Breast epithelium (tissue), 3 donors: Measurements from ENCODE around the gene SLC36A1.

ENCODE experiments used
- POLR2A ChIP-seq: fragments of 450-650 bp; IDR thresholded peaks from one replicate; pipeline ENCODE4 v1.6.1; 2016; ENCODE audit warnings: antibody characterized with exemption, mild to moderate bottlenecking, moderate library complexity
- POLR2AphosphoS5 ChIP-seq, 3 donors: sonication (generic); formaldehyde crosslinking; IDR thresholded peaks; one replicate each; pipeline ENCODE4 v1.6.1; 2017; ENCODE audit warnings: antibody characterized with exemption in 3 of 3
- TF ChIP-seq, protein P1 (sequence below), 3 donors: fragments of 450-650 bp; IDR thresholded peaks; one replicate each; pipeline ENCODE4 v1.5.1; 2016 to 2017; ENCODE audit warnings: antibody characterized with exemption in 3 of 3, mild to moderate bottlenecking in 3 of 3, moderate library complexity in 3 of 3

GRCh38 chr5:151417712-151418111 is 29.7 kb upstream of the SLC36A1 start:
- TF ChIP-seq, protein P1, sequence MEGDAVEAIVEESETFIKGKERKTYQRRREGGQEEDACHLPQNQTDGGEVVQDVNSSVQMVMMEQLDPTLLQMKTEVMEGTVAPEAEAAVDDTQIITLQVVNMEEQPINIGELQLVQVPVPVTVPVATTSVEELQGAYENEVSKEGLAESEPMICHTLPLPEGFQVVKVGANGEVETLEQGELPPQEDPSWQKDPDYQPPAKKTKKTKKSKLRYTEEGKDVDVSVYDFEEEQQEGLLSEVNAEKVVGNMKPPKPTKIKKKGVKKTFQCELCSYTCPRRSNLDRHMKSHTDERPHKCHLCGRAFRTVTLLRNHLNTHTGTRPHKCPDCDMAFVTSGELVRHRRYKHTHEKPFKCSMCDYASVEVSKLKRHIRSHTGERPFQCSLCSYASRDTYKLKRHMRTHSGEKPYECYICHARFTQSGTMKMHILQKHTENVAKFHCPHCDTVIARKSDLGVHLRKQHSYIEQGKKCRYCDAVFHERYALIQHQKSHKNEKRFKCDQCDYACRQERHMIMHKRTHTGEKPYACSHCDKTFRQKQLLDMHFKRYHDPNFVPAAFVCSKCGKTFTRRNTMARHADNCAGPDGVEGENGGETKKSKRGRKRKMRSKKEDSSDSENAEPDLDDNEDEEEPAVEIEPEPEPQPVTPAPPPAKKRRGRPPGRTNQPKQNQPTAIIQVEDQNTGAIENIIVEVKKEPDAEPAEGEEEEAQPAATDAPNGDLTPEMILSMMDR (IDR thresholded peaks at IDR 0.05) = no peak
- no peak for TF ChIP-seq POLR2AphosphoS5 (IDR thresholded peaks at IDR 0.05)
- TF ChIP-seq POLR2A = no peak
